ENCODE results near the gene CBLN2. TPM values are rescaled to one million over a fixed set of nuclear protein-coding genes. Genes with fewer than 3 reads are reported as not detected.

The CBLN2 gene
- total RNA-seq, 2 donors from 2014 or later = 0.96 to 1.1 TPM

- Histone ChIP-seq H3K9me3 (no peaks in the 10 kb centered on the region), H3K4me3 (no peak overlapping the region), H3K27ac (no peak overlapping the region), H3K36me3 (no peaks in the 10 kb centered on the region), H3K4me1 (no peaks in the 10 kb centered on the region), H3K9ac (ENCODE audit: low read depth in 2 of 2, low read length in 2 of 2) (no peak overlapping the region), H3K27me3 (peaks cover 21% of the 10 kb centered on the region)
- DNase-seq = no peak
- no peak for TF ChIP-seq CTCF (IDR thresholded peaks at IDR 0.05)
- intact Hi-C loops (cut with DNase I) = loop anchor here (5.0 kb wide), 1 partner anchor 1600 kb away; no protein-coding TSS in a partner anchor
These were observed 1.8 kb downstream of the CBLN2 start for GRCh38 chr18:72542342-72542741.

- Histone ChIP-seq H3K27ac (no peak overlapping the region), H3K4me1 (no peaks in the 10 kb centered on the region), H3K9ac (ENCODE audit: low read depth in 2 of 2, low read length in 2 of 2) (no peak overlapping the region), H3K4me3 (no peak overlapping the region), H3K9me3 (no peaks in the 10 kb centered on the region), H3K27me3 (peaks cover 21% of the 10 kb centered on the region), H3K36me3 (no peaks in the 10 kb centered on the region)
- no peak for TF ChIP-seq CTCF (IDR thresholded peaks at IDR 0.05)
- DNase-seq = no peak
- intact Hi-C loops (cut with DNase I) = loop anchor here (5.0 kb wide), 1 partner anchor 1600 kb away; no protein-coding TSS in a partner anchor
These were observed 2.2 kb downstream of the CBLN2 start for GRCh38 chr18:72541871-72542332.

- H3K27me3 ChIP-seq = peaks cover 21% of the 10 kb centered on the region
- H3K4me3 ChIP-seq = no peak overlapping the region
- no peak for TF ChIP-seq CTCF (IDR thresholded peaks at IDR 0.05)
- DNase-seq = no peak
- no peak overlapping the region for H3K27ac ChIP-seq
- H3K36me3 ChIP-seq = no peaks in the 10 kb centered on the region
- intact Hi-C loops (cut with DNase I) = loop anchor here (5.0 kb wide), 1 partner anchor 1598 kb away; no protein-coding TSS in a partner anchor
- H3K4me1 ChIP-seq = no peaks in the 10 kb centered on the region
- no peaks in the 10 kb centered on the region for H3K9me3 ChIP-seq
- H3K9ac ChIP-seq (ENCODE audit: low read depth in 2 of 2, low read length in 2 of 2) = no peak overlapping the region
These were observed 4.2 kb downstream of the CBLN2 start for GRCh38 chr18:72539901-72540300.

- H3K36me3 ChIP-seq = no peaks in the 10 kb centered on the region
- DNase-seq = no peak
These were observed 13.5 kb downstream of the CBLN2 start for GRCh38 chr18:72530622-72531021.

GRCh38 chr18:72504866-72505265, 39.3 kb downstream of the CBLN2 start:
- H3K9me3 ChIP-seq = no peaks in the 10 kb centered on the region
- no peak overlapping the region for H3K4me3 ChIP-seq
- no peak for DNase-seq
- H3K4me1 ChIP-seq = no peaks in the 10 kb centered on the region
- intact Hi-C loops (cut with DNase I) = no loop called here
- H3K9ac ChIP-seq (ENCODE audit: low read depth in 2 of 2, low read length in 2 of 2) = no peak overlapping the region
- H3K27ac ChIP-seq = no peak overlapping the region
- no peak for TF ChIP-seq CTCF (IDR thresholded peaks at IDR 0.05)
- H3K27me3 ChIP-seq = no peaks in the 10 kb centered on the region
- no peaks in the 10 kb centered on the region for H3K36me3 ChIP-seq

More at GRCh38 chr18:72530622-72531021, 13.5 kb downstream of the CBLN2 start:
- H3K4me3 ChIP-seq = no peak overlapping the region
- no peak overlapping the region for H3K9ac ChIP-seq (ENCODE audit: low read depth in 2 of 2, low read length in 2 of 2)
- intact Hi-C loops (cut with DNase I) = no loop called here
- H3K9me3 ChIP-seq = no peaks in the 10 kb centered on the region
- no peak overlapping the region for H3K27ac ChIP-seq
- TF ChIP-seq CTCF (IDR thresholded peaks at IDR 0.05) = no peak
- no peaks in the 10 kb centered on the region for H3K4me1 ChIP-seq
- no peaks in the 10 kb centered on the region for H3K27me3 ChIP-seq

Data from colonic mucosa (tissue), 4 donors.